PC-9 (cell line): ENCODE results near the gene CHKA. TPM values are rescaled to one million over a fixed set of nuclear protein-coding genes. Genes with fewer than 3 reads are reported as not detected.

Source experiments
- BruUV-seq: library from RNA; stranded (reverse); fragments of 400-500 nt; replicated peaks from 2 replicates; lab custom pipeline; 2021; lab: Mats Ljungman, UMichigan
- CTCF ChIA-PET: fragments of 300-600 bp; sonication (Branson Sonifier 250); formaldehyde crosslinking; loops from one replicate; lab custom pipeline; 2022; ENCODE audit warnings: antibody characterized with exemption; lab: Charles Lee
- POLR2A ChIA-PET: fragments of 300-600 bp; sonication (Branson Sonifier 250); formaldehyde crosslinking; loops from one replicate; lab custom pipeline; 2022; ENCODE audit warnings: antibody characterized with exemption; ENCODE audit not compliant: unreplicated experiment; lab: Charles Lee
- DNase-seq, 2 experiments: peaks; one replicate each; pipeline versions ENCODE4 v3.0.0 to v3.0.0-alpha.2; 2015 to 2022; ENCODE audit warnings: mixed read lengths in 1 of 2
- H2AFZ ChIP-seq: fragments of 200-600 bp; sonication (generic); 2 replicates; pipeline ENCODE4 v1.8.1; 2017; ENCODE audit warnings: antibody characterized with exemption
- H3F3A ChIP-seq: fragments of 200-600 bp; sonication (generic); 2 replicates; pipeline ENCODE4 v1.8.1; 2017; ENCODE audit warnings: antibody characterized with exemption, mild to moderate bottlenecking, low read depth; ENCODE audit not compliant: insufficient read depth
- H3K27ac ChIP-seq: fragments of 200-600 bp; sonication (generic); 2 replicates; pipeline ENCODE4 v1.6.1; 2016; ENCODE audit warnings: mixed run types
- H3K27me3 ChIP-seq: fragments of 200-600 bp; sonication (generic); 2 replicates; pipeline ENCODE4 v1.6.1; 2016; ENCODE audit warnings: low read depth, mixed run types; ENCODE audit not compliant: insufficient read depth
- H3K36me3 ChIP-seq: fragments of 200-600 bp; sonication (generic); 2 replicates; pipeline ENCODE4 v1.6.1; 2016; ENCODE audit warnings: low read depth, mixed run types
- H3K4me1 ChIP-seq: fragments of 200-600 bp; sonication (generic); replicated peaks from 2 replicates; pipeline ENCODE4 v1.6.1; 2016; ENCODE audit warnings: mixed run types; ENCODE audit not compliant: insufficient read depth
- H3K4me2 ChIP-seq: fragments of 200-600 bp; sonication (generic); 2 replicates; pipeline ENCODE4 v1.6.1; 2017; ENCODE audit warnings: mixed run types
- H3K4me3 ChIP-seq: fragments of 200-600 bp; sonication (generic); 2 replicates; pipeline ENCODE4 v1.6.1; 2016; ENCODE audit warnings: mixed run types
- H3K79me2 ChIP-seq: fragments of 200-600 bp; sonication (generic); 2 replicates; pipeline ENCODE4 v1.6.1; 2017; ENCODE audit warnings: low read depth, mixed run types
- H3K9me2 ChIP-seq: fragments of 200-600 bp; sonication (generic); 2 replicates; pipeline ENCODE4 v1.8.1; 2017; ENCODE audit warnings: mild to moderate bottlenecking; ENCODE audit not compliant: insufficient read depth
- H3K9me3 ChIP-seq: fragments of 200-600 bp; sonication (generic); 2 replicates; pipeline ENCODE4 v1.8.1; 2016; ENCODE audit warnings: low read depth; ENCODE audit not compliant: insufficient read depth
- H4K20me1 ChIP-seq: fragments of 200-600 bp; sonication (generic); 2 replicates; pipeline ENCODE4 v1.8.1; 2017; ENCODE audit not compliant: insufficient read depth
- EZH2 ChIP-seq: fragments of 200-600 bp; sonication (generic); IDR thresholded peaks from 2 replicates; pipeline ENCODE4 v1.8.0; 2017; ENCODE audit warnings: antibody characterized with exemption, low read depth
- intact Hi-C: fragments of 100-400 bp; cut with micrococcal nuclease; formaldehyde crosslinking; loops from one replicate; pipeline ENCODE4 v1.10.0; 2022; ENCODE audit not compliant: unreplicated experiment
- total RNA-seq: library from RNA; stranded (reverse); gene quantifications from 2 replicates; pipeline ENCODE4 v1.2.3, GENCODE V29; 2021
- TF ChIP-seq, protein P1 (sequence below): fragments of 200-600 bp; sonication (generic); conservative IDR thresholded peaks from 2 replicates; pipeline ENCODE4 v1.6.1; 2017; ENCODE audit warnings: mixed run types, antibody characterized with exemption, mild to moderate bottlenecking, moderate library complexity

Gene CHKA
- total RNA-seq, 1 experiment from 2014 or later = 90.5 TPM

DNA sequence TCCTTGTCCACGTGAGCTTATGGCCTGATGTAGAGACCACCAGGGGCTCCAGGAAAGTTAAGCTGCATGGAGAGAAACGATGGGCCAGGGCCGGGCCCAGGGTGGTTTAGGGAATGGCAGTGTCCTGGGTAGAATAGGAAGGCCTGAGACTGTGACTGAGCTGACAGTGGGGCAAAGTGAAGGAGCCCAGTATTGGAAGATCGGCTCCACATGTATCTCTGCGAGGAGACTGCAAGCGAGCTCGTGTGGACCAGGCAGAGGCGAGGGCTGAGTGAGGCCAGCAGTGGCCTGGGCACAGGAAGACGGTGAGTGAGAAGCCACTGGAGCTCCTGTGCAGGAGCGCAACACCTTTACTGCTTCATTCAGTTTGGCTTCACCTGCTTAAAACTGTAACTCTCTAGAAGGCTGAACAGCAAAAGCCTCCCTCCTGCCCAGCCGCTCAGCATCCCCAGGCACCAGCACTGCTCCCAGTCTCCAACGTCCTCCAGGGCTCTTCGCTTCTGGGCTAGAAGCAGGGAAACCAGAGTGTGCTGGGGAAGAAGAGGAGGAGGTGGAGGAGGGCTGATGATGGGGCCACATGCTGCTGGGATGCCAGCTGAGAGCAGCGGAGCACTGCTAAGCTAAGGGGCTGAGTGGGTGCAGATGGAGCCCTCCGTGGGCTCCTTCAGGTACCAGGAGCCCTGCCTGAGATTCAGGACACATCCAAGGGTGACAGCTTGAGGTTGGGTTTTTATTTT lies 68.9 kb downstream of the CHKA start:
- BruUV-seq = no TSS peak
- ChIA-PET CTCF (no interaction called here), POLR2A (interaction anchor here (0.6 kb wide), 1 partner anchor 270 kb away, joined by 6 read pairs; no protein-coding TSS in a partner anchor)
- Histone ChIP-seq H3K9me2 (no peaks in the 10 kb centered on the region), H3K4me3 (no peak overlapping the region), H3K4me1 (no peaks in the 10 kb centered on the region), H2AFZ (no peak overlapping the region), H3K9me3 (no peaks in the 10 kb centered on the region), H4K20me1 (peaks cover 19% of the 10 kb centered on the region), H3K36me3 (no peaks in the 10 kb centered on the region), H3K4me2 (no peak overlapping the region), H3F3A (peaks cover 64% of the 10 kb centered on the region), H3K27ac (no peak overlapping the region), H3K79me2 (no peaks in the 10 kb centered on the region), H3K27me3 (no peaks in the 10 kb centered on the region)
- intact Hi-C loops = no loop called here
- DNase-seq = no peak
- TF ChIP-seq, protein P1, sequence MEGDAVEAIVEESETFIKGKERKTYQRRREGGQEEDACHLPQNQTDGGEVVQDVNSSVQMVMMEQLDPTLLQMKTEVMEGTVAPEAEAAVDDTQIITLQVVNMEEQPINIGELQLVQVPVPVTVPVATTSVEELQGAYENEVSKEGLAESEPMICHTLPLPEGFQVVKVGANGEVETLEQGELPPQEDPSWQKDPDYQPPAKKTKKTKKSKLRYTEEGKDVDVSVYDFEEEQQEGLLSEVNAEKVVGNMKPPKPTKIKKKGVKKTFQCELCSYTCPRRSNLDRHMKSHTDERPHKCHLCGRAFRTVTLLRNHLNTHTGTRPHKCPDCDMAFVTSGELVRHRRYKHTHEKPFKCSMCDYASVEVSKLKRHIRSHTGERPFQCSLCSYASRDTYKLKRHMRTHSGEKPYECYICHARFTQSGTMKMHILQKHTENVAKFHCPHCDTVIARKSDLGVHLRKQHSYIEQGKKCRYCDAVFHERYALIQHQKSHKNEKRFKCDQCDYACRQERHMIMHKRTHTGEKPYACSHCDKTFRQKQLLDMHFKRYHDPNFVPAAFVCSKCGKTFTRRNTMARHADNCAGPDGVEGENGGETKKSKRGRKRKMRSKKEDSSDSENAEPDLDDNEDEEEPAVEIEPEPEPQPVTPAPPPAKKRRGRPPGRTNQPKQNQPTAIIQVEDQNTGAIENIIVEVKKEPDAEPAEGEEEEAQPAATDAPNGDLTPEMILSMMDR = no peak
- TF ChIP-seq EZH2 = no peak

GRCh38 chr11:68051191-68052136 lies 69.7 kb downstream of the CHKA start:
- no peak for DNase-seq

DNA sequence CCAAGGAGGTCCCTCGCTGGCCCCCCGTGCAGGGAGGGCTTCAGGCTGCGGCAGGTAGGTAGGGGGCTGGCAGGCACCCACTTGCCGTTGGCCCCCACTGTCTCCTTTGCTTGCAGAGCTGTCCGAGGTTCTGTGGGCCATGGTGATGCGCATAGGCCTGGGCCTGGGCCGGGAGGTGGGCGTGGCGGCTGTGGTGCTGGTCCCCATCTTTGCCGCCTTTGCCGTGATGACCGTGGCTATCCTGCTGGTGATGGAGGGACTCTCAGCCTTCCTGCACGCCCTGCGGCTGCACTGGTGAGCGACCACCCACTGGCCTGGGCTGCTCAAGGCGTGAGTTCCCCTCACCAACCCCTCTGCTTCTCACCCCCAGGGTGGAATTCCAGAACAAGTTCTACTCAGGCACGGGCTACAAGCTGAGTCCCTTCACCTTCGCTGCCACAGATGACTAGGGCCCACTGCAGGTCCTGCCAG lies 70.8 kb downstream of the CHKA start:
- no peak for TF ChIP-seq EZH2
- TF ChIP-seq, protein P1 = no peak
- Histone ChIP-seq H3K4me2 (no peak overlapping the region), H3K27ac (no peak overlapping the region; the same call in 1 of the 2 replicates), H2AFZ (no peak overlapping the region), H3K4me3 (no peak overlapping the region), H3K27me3 (no peaks in the 10 kb centered on the region), H3K79me2 (no peaks in the 10 kb centered on the region), H3K4me1 (no peaks in the 10 kb centered on the region), H3F3A (peaks cover 57% of the 10 kb centered on the region), H3K9me3 (no peaks in the 10 kb centered on the region), H3K9me2 (no peaks in the 10 kb centered on the region), H3K36me3 (no peaks in the 10 kb centered on the region), H4K20me1 (peaks cover 19% of the 10 kb centered on the region)
- no TSS peak for BruUV-seq
- no peak for DNase-seq
- ChIA-PET POLR2A (no interaction called here), CTCF (no interaction called here)
- intact Hi-C loops = no loop called here

More at GRCh38 chr11:68051191-68052136, 69.7 kb downstream of the CHKA start:
- no peaks in the 10 kb centered on the region for H3K9me3 ChIP-seq
- no peaks in the 10 kb centered on the region for H3K79me2 ChIP-seq
- no TSS peak for BruUV-seq
- H3K27me3 ChIP-seq = no peaks in the 10 kb centered on the region
- H4K20me1 ChIP-seq = peaks cover 19% of the 10 kb centered on the region
- no peaks in the 10 kb centered on the region for H3K4me1 ChIP-seq
- no peak overlapping the region for H3K4me2 ChIP-seq
- TF ChIP-seq, protein P1 = no peak
- no peak for TF ChIP-seq EZH2
- intact Hi-C loops = no loop called here
- no peak overlapping the region for H2AFZ ChIP-seq
- H3F3A ChIP-seq = peaks cover 55% of the 10 kb centered on the region
- CTCF ChIA-PET = no interaction called here
- POLR2A ChIA-PET = interaction anchor here (0.5 kb wide), 1 partner anchor 58 kb away, joined by 3 read pairs; no protein-coding TSS in a partner anchor
- H3K4me3 ChIP-seq = no peak overlapping the region
- no peaks in the 10 kb centered on the region for H3K9me2 ChIP-seq
- no peak overlapping the region; the same call in 1 of the 2 replicates for H3K27ac ChIP-seq
- no peaks in the 10 kb centered on the region for H3K36me3 ChIP-seq
